ENCODE measurements around the gene ADGRG3.

ADGRG3 gene

DNA sequence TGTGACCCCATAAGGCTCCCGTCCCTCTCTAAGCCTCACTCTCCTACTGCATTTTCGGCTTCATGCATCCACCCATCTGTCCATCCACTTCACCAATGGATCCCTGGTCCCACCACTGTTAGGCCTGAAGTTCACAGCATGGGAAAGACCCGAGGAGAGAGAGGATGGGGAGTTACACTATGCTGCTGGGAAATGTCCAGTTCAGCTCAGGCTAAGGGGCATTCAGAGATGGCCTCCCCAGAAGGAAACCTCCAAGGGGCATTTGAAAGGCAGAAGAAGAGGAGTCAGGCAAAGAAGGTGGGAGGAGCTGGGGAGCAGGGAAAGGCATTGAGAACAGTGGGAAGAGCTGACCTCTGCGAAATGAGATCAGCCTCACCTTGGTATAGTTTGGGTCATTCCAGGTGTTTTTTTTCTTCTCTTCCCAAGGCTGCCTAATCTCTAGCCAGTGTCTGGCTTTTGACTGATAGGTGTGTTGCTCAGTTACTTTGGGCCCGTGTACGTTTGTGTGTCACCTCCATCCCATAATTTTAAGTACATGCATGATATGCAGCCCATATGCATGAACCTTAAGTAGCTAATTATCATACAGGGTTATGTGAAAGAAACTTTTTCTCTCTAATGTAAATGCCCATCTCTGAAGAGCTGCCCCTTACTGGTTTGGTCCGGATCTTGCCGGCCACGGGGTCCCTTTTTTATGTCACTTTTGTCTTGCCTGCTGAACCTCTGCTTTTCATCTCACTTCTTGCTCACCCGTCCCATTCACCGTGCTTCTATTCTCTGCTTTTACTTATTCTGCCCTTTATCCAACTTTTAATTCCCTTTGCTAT lies 14.9 kb downstream of the ADGRG3 start:
- POLR2A ChIA-PET: no interaction called here
- no peak for DNase-seq (ENCODE audit: extremely low spot score)
- CTCF ChIA-PET: no interaction called here
- no peak for TF ChIP-seq LEF1 (IDR thresholded peaks at IDR 0.05; ENCODE audit: borderline replicate concordance)
- TF ChIP-seq FOXA1 (IDR thresholded peaks at IDR 0.05): no peak
- no peak for TF ChIP-seq ZNF384 (IDR thresholded peaks at IDR 0.05)
- no peak for TF ChIP-seq TARDBP (IDR thresholded peaks at IDR 0.05)
- TF ChIP-seq, protein P1, sequence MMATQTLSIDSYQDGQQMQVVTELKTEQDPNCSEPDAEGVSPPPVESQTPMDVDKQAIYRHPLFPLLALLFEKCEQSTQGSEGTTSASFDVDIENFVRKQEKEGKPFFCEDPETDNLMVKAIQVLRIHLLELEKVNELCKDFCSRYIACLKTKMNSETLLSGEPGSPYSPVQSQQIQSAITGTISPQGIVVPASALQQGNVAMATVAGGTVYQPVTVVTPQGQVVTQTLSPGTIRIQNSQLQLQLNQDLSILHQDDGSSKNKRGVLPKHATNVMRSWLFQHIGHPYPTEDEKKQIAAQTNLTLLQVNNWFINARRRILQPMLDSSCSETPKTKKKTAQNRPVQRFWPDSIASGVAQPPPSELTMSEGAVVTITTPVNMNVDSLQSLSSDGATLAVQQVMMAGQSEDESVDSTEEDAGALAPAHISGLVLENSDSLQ (IDR thresholded peaks at IDR 0.05): no peak
- TF ChIP-seq SP1 (IDR thresholded peaks at IDR 0.05): no peak

DNA sequence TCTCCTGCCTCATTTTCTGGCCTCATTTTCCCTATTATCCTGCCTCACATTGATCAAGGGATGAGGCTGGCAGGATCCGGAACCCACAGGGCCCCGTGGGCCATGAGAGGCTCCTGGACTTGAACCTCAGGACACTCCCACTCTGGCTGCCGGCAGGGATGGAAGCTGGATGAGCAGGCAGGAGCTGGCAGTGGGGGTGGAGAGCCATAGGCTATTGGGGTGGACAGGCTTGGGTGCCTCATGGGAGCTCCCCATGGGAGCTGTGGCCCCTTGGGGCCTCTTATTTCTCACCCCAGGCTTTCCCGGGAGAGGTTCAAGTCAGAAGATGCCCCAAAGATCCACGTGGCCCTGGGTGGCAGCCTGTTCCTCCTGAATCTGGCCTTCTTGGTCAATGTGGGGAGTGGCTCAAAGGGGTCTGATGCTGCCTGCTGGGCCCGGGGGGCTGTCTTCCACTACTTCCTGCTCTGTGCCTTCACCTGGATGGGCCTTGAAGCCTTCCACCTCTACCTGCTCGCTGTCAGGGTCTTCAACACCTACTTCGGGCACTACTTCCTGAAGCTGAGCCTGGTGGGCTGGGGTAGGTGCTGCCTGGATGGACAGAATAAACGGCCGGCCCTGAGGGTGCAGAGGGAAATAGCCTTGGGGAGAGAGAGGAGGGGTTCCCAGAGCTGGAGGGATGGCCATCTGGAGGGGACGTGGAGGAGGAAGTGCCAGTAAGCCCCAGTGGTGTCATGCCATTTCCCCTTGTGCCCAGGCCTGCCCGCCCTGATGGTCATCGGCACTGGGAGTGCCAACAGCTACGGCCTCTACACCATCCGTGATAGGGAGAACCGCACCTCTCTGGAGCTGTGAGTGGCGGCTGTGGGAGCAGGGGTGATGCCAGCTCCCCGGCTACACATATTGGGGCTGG lies 15.8 kb downstream of the ADGRG3 start:
- TF ChIP-seq SP1 (IDR thresholded peaks at IDR 0.05): no peak
- TF ChIP-seq FOXA1 (IDR thresholded peaks at IDR 0.05): no peak
- no peak for TF ChIP-seq SUZ12 (IDR thresholded peaks at IDR 0.05)
- TF ChIP-seq ELF4 (IDR thresholded peaks at IDR 0.05): no peak
- no peak for TF ChIP-seq HDGF (IDR thresholded peaks at IDR 0.05; ENCODE audit: borderline replicate concordance)
- TF ChIP-seq LEF1 (IDR thresholded peaks at IDR 0.05; ENCODE audit: borderline replicate concordance): no peak
- no peak for TF ChIP-seq FOXK2 (IDR thresholded peaks at IDR 0.05)
- TF ChIP-seq TARDBP (IDR thresholded peaks at IDR 0.05): no peak
- TF ChIP-seq BHLHE40 (IDR thresholded peaks at IDR 0.05; ENCODE audit: borderline replicate concordance): no peak
- no peak for TF ChIP-seq ARNT (IDR thresholded peaks at IDR 0.05)
- no peak for TF ChIP-seq ZNF384 (IDR thresholded peaks at IDR 0.05)
- TF ChIP-seq, protein P1 (IDR thresholded peaks at IDR 0.05): no peak
- DNase-seq (ENCODE audit: extremely low spot score): no peak
- CTCF ChIA-PET: no interaction called here
- POLR2A ChIA-PET: no interaction called here

DNA sequence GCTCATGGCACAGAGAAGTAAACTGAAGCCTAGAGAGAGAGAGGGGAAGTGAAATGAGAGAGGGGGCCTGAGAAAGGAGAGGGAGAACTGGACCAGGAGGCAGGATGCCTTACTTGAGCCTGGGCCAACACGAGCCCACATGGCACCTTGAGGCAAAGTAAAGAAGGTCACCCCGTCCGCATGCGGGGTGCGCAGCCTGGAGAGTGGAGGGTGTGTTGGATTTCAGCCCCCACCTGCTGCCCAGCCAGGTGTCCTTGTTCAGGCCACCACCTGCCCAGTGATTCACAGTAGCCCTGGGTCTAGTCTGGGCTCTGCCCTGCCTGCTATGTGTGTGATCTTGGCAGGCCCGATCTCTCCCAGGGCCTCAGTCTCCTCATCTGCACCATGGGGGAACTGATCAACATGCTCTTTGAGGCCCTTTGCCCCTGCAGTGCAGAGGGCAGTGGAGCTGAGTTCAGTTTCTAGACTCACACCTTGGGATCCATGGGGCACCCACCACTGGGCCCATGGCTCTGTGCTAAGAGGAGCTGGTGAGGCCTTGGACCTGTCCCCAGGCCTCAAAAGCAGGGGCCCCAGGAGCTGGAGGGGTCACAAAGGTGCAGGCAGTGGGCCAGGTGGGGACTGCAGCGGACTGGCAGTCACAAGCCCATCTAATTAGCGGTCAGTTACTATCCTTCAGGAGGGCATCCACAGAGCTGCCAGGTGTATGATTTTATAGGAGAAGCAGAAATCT lies 16.7 kb downstream of the ADGRG3 start:
- POLR2A ChIA-PET: interaction anchor here (1.2 kb wide), 1 partner anchor 50 kb away, joined by 3 read pairs; no protein-coding TSS in a partner anchor
- no peak for DNase-seq (ENCODE audit: extremely low spot score)
- TF ChIP-seq ARNT (IDR thresholded peaks at IDR 0.05) (no peak), TARDBP (IDR thresholded peaks at IDR 0.05) (no peak), CTBP1 (IDR thresholded peaks at IDR 0.05; ENCODE audit: borderline replicate concordance) (no peak), NFRKB (IDR thresholded peaks at IDR 0.05) (no peak), FOXA1 (IDR thresholded peaks at IDR 0.05) (no peak), LEF1 (IDR thresholded peaks at IDR 0.05; ENCODE audit: borderline replicate concordance) (no peak), L3MBTL2 (conservative IDR thresholded peaks at IDR 0.05) (no peak), FOXK2 (IDR thresholded peaks at IDR 0.05) (no peak), BHLHE40 (IDR thresholded peaks at IDR 0.05; ENCODE audit: borderline replicate concordance) (no peak), SUZ12 (IDR thresholded peaks at IDR 0.05) (no peak), HDGF (IDR thresholded peaks at IDR 0.05; ENCODE audit: borderline replicate concordance) (no peak)
- CTCF ChIA-PET: no interaction called here

DNA sequence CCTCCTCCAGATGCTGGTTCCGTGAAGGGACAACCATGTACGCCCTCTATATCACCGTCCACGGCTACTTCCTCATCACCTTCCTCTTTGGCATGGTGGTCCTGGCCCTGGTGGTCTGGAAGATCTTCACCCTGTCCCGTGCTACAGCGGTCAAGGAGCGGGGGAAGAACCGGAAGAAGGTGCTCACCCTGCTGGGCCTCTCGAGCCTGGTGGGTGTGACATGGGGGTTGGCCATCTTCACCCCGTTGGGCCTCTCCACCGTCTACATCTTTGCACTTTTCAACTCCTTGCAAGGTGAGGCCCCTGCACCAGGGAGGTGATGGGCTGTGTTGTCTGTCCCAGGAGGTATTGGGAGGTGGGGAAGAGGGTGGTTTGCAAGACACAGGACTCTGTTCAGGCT lies 17.5 kb downstream of the ADGRG3 start:
- CTCF ChIA-PET: no interaction called here
- no peak for DNase-seq (ENCODE audit: extremely low spot score)
- POLR2A ChIA-PET: interaction anchor here (1.2 kb wide), 1 partner anchor 50 kb away, joined by 3 read pairs; no protein-coding TSS in a partner anchor
- TF ChIP-seq FOXK2 (IDR thresholded peaks at IDR 0.05): no peak
- TF ChIP-seq, protein P1 (IDR thresholded peaks at IDR 0.05): no peak
- no peak for TF ChIP-seq HDGF (IDR thresholded peaks at IDR 0.05; ENCODE audit: borderline replicate concordance)
- TF ChIP-seq CTBP1 (IDR thresholded peaks at IDR 0.05; ENCODE audit: borderline replicate concordance): no peak
- TF ChIP-seq ELF4 (IDR thresholded peaks at IDR 0.05): no peak
- TF ChIP-seq ZNF384 (IDR thresholded peaks at IDR 0.05): no peak
- TF ChIP-seq L3MBTL2 (conservative IDR thresholded peaks at IDR 0.05): no peak
- TF ChIP-seq BHLHE40 (IDR thresholded peaks at IDR 0.05; ENCODE audit: borderline replicate concordance): no peak

DNA sequence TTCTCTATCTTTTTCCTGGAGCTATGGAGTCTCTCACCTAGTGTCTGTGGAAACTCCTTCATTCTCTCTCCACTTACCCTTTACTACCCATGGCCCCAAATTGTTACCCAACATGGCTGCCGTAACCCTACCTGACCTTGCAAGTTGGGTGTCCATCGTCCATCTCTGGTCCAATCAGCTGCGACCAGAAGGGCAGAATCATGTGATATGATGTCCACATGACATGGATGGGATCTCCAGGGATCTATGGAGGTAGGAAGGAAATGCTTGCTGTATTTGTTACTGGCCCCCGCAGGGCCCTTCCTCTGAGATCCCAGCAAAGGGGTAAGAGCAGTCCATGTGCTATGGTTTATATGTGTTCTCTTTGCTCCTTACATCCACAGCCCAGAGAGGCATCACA lies 18.5 kb downstream of the ADGRG3 start:
- no peak for DNase-seq (ENCODE audit: extremely low spot score)
- no peak for TF ChIP-seq HDGF (IDR thresholded peaks at IDR 0.05; ENCODE audit: borderline replicate concordance)
- ChIA-PET CTCF (no interaction called here), POLR2A (interaction anchor here (0.9 kb wide), 1 partner anchor 301 kb away, joined by 3 read pairs; no protein-coding TSS in a partner anchor)

DNA sequence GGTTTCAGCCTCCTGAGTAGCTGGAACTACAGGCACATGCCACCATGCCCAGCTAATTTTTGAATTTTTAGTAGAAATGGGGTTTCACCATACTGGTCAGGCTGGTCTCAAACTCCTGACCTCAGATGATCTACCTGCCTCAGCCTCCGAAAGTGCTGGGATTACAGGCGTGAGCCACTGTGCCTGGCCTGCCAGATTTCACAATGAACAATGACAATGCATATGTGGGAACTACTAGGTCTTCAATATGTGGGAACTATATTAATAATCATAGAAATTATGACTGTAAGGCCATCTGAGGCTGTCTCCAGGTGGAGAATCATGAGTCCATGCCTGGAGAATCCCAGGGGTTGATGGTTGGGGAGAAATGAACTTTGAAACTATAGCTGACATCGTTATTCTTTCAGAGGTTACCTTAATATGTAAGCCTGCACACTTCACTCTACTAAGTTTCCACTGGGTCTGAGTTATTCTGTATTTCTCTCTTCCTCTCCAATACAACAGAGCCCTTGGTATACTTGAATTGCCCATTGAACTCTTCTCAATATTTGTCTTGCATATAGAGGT lies 19.3 kb downstream of the ADGRG3 start:
- no peak for TF ChIP-seq L3MBTL2 (conservative IDR thresholded peaks at IDR 0.05)
- no peak for TF ChIP-seq TARDBP (IDR thresholded peaks at IDR 0.05)
- TF ChIP-seq, protein P1 (IDR thresholded peaks at IDR 0.05): no peak
- TF ChIP-seq SP1 (IDR thresholded peaks at IDR 0.05): no peak
- TF ChIP-seq ZNF384 (IDR thresholded peaks at IDR 0.05): no peak
- TF ChIP-seq NFRKB (IDR thresholded peaks at IDR 0.05): no peak
- no peak for TF ChIP-seq FOXM1 (IDR thresholded peaks at IDR 0.05; ENCODE audit: borderline replicate concordance)
- TF ChIP-seq FOXA1 (IDR thresholded peaks at IDR 0.05): no peak
- no peak for TF ChIP-seq CTBP1 (IDR thresholded peaks at IDR 0.05; ENCODE audit: borderline replicate concordance)
- no peak for TF ChIP-seq FOXK2 (IDR thresholded peaks at IDR 0.05)
- no peak for TF ChIP-seq LEF1 (IDR thresholded peaks at IDR 0.05; ENCODE audit: borderline replicate concordance)
- no peak for TF ChIP-seq ARNT (IDR thresholded peaks at IDR 0.05)
- TF ChIP-seq ELF4 (IDR thresholded peaks at IDR 0.05): no peak
- TF ChIP-seq BHLHE40 (IDR thresholded peaks at IDR 0.05; ENCODE audit: borderline replicate concordance): no peak
- ChIA-PET CTCF (no interaction called here), POLR2A (no interaction called here)
- DNase-seq (ENCODE audit: extremely low spot score): no peak
